Endothelial cell of umbilical vein (primary cell): ENCODE results near the gene DYNLRB2. TPM values are rescaled to one million over a fixed set of nuclear protein-coding genes. Genes with fewer than 3 reads are reported as not detected.

Source experiments
- BruUV-seq: library from RNA; stranded (reverse); fragments of 400-500 nt; replicated peaks from 2 replicates; lab custom pipeline; 2021; lab: Mats Ljungman, UMichigan
- CTCF ChIA-PET: fragments of 300-600, 350-600 bp; sonication (Branson Sonifier 250); formaldehyde crosslinking; loops from one replicate; lab custom pipeline; 2021; ENCODE audit warnings: antibody characterized with exemption, inconsistent platforms; lab: Charles Lee
- POLR2A ChIA-PET: fragments of 300-600, 350-600 bp; sonication (Branson Sonifier 250); formaldehyde crosslinking; loops from one replicate; lab custom pipeline; 2021; ENCODE audit warnings: antibody characterized with exemption, inconsistent platforms; lab: Charles Lee
- DNase-seq: peaks from one replicate; pipeline ENCODE4 v3.0.0-alpha.2; 2011; ENCODE audit warnings: low read depth, low spot score
- FAIRE-seq: peaks from 2 replicates; lab custom pipeline; 2011; peaks lifted over from hg19 to GRCh38; lab: Jason Lieb, UNC
- H2AFZ ChIP-seq: 2 replicates; pipeline ENCODE4 v1.6.0; 2012; ENCODE audit warnings: low read depth, low read length, control low read depth, inconsistent platforms
- H3K27ac ChIP-seq: 2 replicates; pipeline ENCODE4 v1.5.1; 2011; ENCODE audit warnings: low read depth, mild to moderate bottlenecking, control low read depth, low read length, moderate library complexity; ENCODE audit not compliant: insufficient read depth
- H3K27me3 ChIP-seq, 2 experiments: 2 replicates each; pipeline versions ENCODE4 v1.6.0 to v1.6.1; 2011; ENCODE audit warnings: low read length in 2 of 2, mixed read lengths in 1 of 2; ENCODE audit not compliant: control insufficient read depth in 2 of 2, insufficient read depth in 2 of 2
- H3K36me3 ChIP-seq, 2 experiments: 2 replicates in 1 of 2; 3 replicates in 1 of 2; pipeline ENCODE4 v1.5.1; 2011; ENCODE audit warnings: low read length in 2 of 2, mild to moderate bottlenecking in 1 of 2, moderate library complexity in 1 of 2; ENCODE audit not compliant: control insufficient read depth in 2 of 2, insufficient read depth in 2 of 2; ENCODE audit errors: extremely low read depth in 1 of 2
- H3K4me1 ChIP-seq: 3 replicates; pipeline ENCODE4 v1.5.1; 2011; ENCODE audit warnings: mild to moderate bottlenecking, low read length; ENCODE audit not compliant: control insufficient read depth, insufficient read depth; ENCODE audit errors: extremely low read depth
- H3K4me2 ChIP-seq: 2 replicates; pipeline ENCODE4 v1.6.1; 2011; ENCODE audit warnings: low read length, control low read depth, mixed read lengths; ENCODE audit not compliant: insufficient read depth
- H3K4me3 ChIP-seq, 3 experiments: fragments of 200-600 bp in 1 of 3; sonication (generic), shearing (Covaris generic) in 1 of 3; replicated peaks in 1 of 3; 2 replicates each; pipeline ENCODE4 v1.5.1; 2011 to 2016; ENCODE audit warnings: control low read depth in 3 of 3, low read length in 3 of 3, mild to moderate bottlenecking in 2 of 3, inconsistent platforms in 1 of 3, low read depth in 1 of 3, moderate library complexity in 1 of 3; ENCODE audit not compliant: insufficient read depth in 1 of 3
- H3K79me2 ChIP-seq: 2 replicates; pipeline ENCODE4 v1.6.0; 2012; ENCODE audit warnings: low read length, inconsistent platforms; ENCODE audit not compliant: control insufficient read depth, insufficient read depth
- H3K9ac ChIP-seq: replicated peaks from 2 replicates; pipeline ENCODE3; 2011; ENCODE audit warnings: low read length, control low read depth; ENCODE audit not compliant: insufficient read depth; ENCODE audit errors: extremely low read depth
- H3K9me1 ChIP-seq: replicated peaks from 3 replicates; pipeline ENCODE4 v1.6.0; 2011; ENCODE audit warnings: mild to moderate bottlenecking, low read length; ENCODE audit not compliant: control insufficient read depth, insufficient read depth; ENCODE audit errors: extremely low read depth
- H3K9me3 ChIP-seq: replicated peaks from 2 replicates; pipeline ENCODE4 v1.5.1; 2012; ENCODE audit warnings: low read length, inconsistent platforms; ENCODE audit not compliant: control insufficient read depth, insufficient read depth
- H4K20me1 ChIP-seq: replicated peaks from 2 replicates; pipeline ENCODE3; 2011; ENCODE audit warnings: mild to moderate bottlenecking, low read length; ENCODE audit not compliant: control insufficient read depth, insufficient read depth; ENCODE audit errors: extremely low read depth
- EZH2 ChIP-seq: IDR thresholded peaks from 2 replicates; pipeline ENCODE4 v1.6.1; 2012; ENCODE audit warnings: borderline replicate concordance, low read depth, mild to moderate bottlenecking, moderate library complexity, low read length, inconsistent platforms; ENCODE audit not compliant: severe bottlenecking
- FOS ChIP-seq: IDR thresholded peaks from 2 replicates; pipeline ENCODE4 v1.6.1; 2011; ENCODE audit warnings: mild to moderate bottlenecking, low read length, moderate library complexity, borderline replicate concordance; ENCODE audit not compliant: insufficient read depth
- GATA2 ChIP-seq: IDR thresholded peaks from 2 replicates; pipeline ENCODE4 v1.7.0; 2011; ENCODE audit warnings: low read depth, mild to moderate bottlenecking, moderate library complexity, mixed read lengths, low read length; ENCODE audit not compliant: insufficient read length, insufficient read depth
- JUN ChIP-seq: IDR thresholded peaks from 2 replicates; pipeline ENCODE4 v1.6.1; 2011; ENCODE audit warnings: borderline replicate concordance, low read depth; ENCODE audit not compliant: insufficient read length, insufficient read depth
- MYC ChIP-seq: IDR thresholded peaks from one replicate; pipeline ENCODE4 v1.6.1; 2011; ENCODE audit warnings: mild to moderate bottlenecking, low read depth, low read length
- POLR2A ChIP-seq: IDR thresholded peaks from 2 replicates; pipeline ENCODE4 v1.6.1; 2012; ENCODE audit warnings: low read depth, mild to moderate bottlenecking, control low read depth, low read length
- POLR2AphosphoS5 ChIP-seq: IDR thresholded peaks from 2 replicates; pipeline ENCODE4 v1.6.1; 2012; ENCODE audit warnings: low read depth, mild to moderate bottlenecking, control low read depth, low read length, moderate library complexity; ENCODE audit not compliant: insufficient read depth
- dilution Hi-C: fragments of 300-500 bp; cut with MboI; formaldehyde crosslinking; loops from one replicate; pipeline ENCODE4 v1.15.0; 2019; ENCODE audit warnings: low sequenced_read_pairs; ENCODE audit not compliant: extremely low pct_ligation_motif_present
- intact Hi-C: fragments of 100-400 bp; cut with micrococcal nuclease; formaldehyde crosslinking; loops from one replicate; pipeline ENCODE4 v1.10.0; 2022
- polyA plus RNA-seq, 4 experiments: library from polyadenylated mRNA; depleted of rRNA in 3 of 4; stranded (reverse) in 3 of 4; unstranded in 1 of 4; fragments of >200 nt; gene quantifications; 2 replicates each; pipeline versions ENCODE4 v1.2.1 to v1.2.3, GENCODE V29; 2011 to 2012; ENCODE audit warnings: missing spikeins in 1 of 4
- total RNA-seq: library from RNA; stranded (reverse); gene quantifications from 2 replicates; pipeline ENCODE4 v1.2.3, GENCODE V29; 2021
- TF ChIP-seq, protein P1 (sequence below): IDR thresholded peaks from 2 replicates; pipeline ENCODE4 v1.6.1; 2011; ENCODE audit not compliant: insufficient read depth, insufficient read length
- TF ChIP-seq, protein P2 (sequence below), 2 donors: IDR thresholded peaks; 1 replicate in 1 of 2; 2 replicates in 1 of 2; pipeline ENCODE4 v1.5.1; 2011; ENCODE audit warnings: low read length in 2 of 2, mild to moderate bottlenecking in 2 of 2, moderate library complexity in 2 of 2, control low read depth in 1 of 2, inconsistent platforms in 1 of 2, low read depth in 1 of 2; ENCODE audit not compliant: insufficient read depth in 1 of 2; ENCODE audit errors: extremely low read depth in 1 of 2

Gene DYNLRB2
- total and polyA plus RNA-seq, 2 donors (not counting 3 experiments of a cell fraction or from before 2014, with no cell fraction given): not detected

DNA sequence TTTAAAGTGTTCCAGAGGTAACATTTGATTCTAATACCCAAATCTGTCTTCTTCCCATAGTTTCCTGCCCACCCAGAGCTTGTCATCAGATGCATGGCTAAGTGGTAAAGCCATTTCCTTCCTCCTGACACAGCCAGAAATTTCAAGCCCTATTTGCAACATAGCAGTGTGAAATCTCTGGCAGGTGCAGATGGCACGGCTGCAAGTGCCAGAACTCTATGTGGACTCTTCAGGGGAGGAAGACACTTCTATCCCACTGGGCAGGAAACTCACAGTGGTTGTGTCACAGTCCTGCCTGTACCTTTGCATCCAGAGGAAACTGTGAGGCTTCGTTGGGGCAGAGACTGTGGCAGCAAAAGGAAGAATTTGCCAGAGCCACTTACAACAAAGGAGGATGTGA lies 13.2 kb downstream of the DYNLRB2 start:
- Histone ChIP-seq H3K9me1 (no peaks in the 10 kb centered on the region), H3K27ac (no peak overlapping the region), H3K4me2 (no peak overlapping the region), H3K4me1 (no peaks in the 10 kb centered on the region), H4K20me1 (no peaks in the 10 kb centered on the region), H2AFZ (no peak overlapping the region), H3K9me3 (no peaks in the 10 kb centered on the region), H3K36me3 (no peaks in the 10 kb centered on the region), H3K9ac (no peak overlapping the region), H3K79me2 (no peaks in the 10 kb centered on the region), H3K27me3 (peaks cover 5 to 8% of the 10 kb centered on the region in 2 experiments), H3K4me3 (no peak overlapping the region)
- POLR2A ChIA-PET: no interaction called here
- DNase-seq: no peak
- dilution Hi-C loops (no loop called here), intact Hi-C loops (no loop called here)
- no peak for FAIRE-seq
- TF ChIP-seq POLR2AphosphoS5 (no peak), GATA2 (no peak), JUN (no peak), FOS (no peak), MYC (no peak), EZH2 (no peak), POLR2A (no peak)
- TF ChIP-seq, protein P1, sequence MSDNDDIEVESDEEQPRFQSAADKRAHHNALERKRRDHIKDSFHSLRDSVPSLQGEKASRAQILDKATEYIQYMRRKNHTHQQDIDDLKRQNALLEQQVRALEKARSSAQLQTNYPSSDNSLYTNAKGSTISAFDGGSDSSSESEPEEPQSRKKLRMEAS: no peak
- TF ChIP-seq, protein P2, sequence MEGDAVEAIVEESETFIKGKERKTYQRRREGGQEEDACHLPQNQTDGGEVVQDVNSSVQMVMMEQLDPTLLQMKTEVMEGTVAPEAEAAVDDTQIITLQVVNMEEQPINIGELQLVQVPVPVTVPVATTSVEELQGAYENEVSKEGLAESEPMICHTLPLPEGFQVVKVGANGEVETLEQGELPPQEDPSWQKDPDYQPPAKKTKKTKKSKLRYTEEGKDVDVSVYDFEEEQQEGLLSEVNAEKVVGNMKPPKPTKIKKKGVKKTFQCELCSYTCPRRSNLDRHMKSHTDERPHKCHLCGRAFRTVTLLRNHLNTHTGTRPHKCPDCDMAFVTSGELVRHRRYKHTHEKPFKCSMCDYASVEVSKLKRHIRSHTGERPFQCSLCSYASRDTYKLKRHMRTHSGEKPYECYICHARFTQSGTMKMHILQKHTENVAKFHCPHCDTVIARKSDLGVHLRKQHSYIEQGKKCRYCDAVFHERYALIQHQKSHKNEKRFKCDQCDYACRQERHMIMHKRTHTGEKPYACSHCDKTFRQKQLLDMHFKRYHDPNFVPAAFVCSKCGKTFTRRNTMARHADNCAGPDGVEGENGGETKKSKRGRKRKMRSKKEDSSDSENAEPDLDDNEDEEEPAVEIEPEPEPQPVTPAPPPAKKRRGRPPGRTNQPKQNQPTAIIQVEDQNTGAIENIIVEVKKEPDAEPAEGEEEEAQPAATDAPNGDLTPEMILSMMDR (IDR thresholded peaks at IDR 0.05; ENCODE audit: extremely low read depth in 1 of 2, insufficient read depth in 1 of 2, low read depth in 1 of 2, low read length in 2 of 2): no peak
- CTCF ChIA-PET: no interaction called here
- no TSS peak for BruUV-seq
